Activated CD4-positive, alpha-beta T cell treated with anti-CD3 and anti-CD28 coated beads, Interleukin-2, amount 50 U/mL, for 48 hours (primary cell): Measurements from ENCODE around the gene MOB3A.

ENCODE experiments used
- DNase-seq, 2 experiments: peaks; one replicate each; pipeline ENCODE4 v3.0.0-alpha.2; 2020

Gene MOB3A

DNA sequence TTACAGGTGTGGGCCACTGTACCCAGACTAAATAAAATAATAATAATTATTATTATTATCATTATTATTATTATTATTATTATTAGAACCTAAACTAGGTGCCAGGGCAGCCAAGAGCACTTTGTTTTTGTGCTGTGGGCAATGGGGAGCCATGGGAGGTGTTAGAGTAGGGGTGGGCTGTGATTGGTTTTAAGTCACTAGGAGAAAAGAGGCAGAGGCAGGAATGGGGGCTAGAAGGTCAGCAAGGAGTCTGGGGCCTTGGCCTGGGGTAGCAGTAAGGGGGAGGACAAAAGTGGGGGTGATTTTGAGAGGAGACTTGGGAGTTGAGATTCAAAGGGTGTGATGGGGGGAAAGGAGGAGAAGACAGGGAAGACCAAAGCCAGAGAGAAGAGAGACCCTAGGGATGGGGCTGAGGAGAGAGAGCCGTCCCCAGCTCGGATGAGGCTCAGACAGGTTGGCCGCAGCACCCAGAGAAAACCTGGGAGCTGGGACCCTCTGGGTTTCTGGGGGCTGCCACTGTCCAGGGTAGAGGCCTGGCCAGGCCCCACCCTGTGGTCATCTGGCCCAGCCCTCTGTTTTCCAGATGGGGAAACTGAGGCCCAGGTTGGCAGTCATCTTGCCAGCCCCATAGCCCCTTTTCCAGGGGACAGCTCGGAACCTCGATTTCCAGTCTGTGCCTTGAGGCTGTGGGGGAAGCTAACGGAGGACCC is 62.9 kb downstream of the MOB3A start:
- no peak for DNase-seq

DNA sequence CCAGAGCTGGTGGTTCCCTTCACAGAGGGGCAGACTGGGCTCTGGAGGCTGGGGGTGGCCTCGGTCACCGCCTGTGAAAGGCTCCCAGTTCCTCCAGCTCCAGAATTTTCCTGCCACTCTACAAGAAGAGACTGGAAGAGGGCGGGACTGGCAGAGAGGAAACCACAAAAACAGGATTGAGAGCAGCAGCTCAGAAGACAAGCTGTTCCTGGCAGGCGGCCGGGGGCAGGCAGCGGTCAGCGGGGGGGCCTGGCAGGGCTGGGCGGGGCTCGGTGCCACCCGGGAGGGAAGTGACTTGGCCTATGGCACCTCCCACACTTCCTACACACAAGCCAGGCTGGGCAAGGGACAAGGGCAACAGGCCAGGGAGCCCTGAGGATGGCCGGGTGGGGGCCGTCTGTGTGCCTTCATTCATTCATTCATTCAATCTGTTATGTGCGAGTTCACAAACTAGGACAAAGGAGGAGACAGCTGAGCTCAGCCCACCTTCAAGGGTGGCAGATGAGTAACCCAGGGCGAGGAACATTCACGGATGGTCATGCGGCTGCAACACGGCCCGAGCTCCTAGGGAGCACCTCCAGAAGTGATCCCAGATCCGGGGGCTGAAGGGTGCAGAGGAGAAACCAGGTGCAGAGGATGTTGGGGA is 63.7 kb downstream of the MOB3A start:
- peak; percentile 59 to 71 for DNase-seq

DNA sequence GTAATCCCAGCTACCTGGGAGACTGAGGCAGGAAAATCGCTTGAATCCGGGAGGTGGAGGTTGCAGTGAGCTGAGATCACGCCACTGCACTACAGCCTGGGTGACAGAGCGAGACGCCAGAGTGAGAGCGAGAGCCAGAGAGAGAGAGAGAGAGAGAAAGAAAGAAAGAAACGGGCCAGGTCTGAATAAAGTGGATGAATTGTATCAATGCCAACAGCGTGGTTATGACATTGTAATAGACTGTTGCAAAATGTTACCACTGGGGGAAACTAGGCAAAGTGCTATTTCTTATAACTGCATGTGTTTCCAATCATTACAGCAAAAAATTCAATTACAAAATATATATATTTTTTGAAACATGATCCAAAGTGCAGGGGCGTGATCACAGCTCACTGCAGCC is 68.8 kb downstream of the MOB3A start:
- DNase-seq, result no peak

DNA sequence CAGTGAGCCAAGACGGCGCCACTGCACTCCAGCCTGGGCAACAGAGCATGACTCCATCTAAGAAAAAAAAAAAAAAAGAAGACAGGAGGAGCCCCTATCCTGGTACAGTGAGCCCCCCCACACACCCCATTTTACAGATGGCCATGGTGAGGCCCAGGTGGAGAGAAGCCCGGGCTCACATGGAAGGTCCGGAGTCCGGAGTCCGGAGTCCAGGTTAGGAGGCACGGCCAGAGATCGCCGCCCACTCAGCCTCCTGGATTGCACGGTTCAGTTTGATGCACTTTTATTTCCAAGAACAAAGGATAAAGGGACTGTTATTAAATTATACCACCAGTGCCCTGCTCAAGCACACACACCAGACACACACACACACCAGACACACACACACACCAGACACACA is 69.4 kb downstream of the MOB3A start:
- DNase-seq, result no peak

DNA sequence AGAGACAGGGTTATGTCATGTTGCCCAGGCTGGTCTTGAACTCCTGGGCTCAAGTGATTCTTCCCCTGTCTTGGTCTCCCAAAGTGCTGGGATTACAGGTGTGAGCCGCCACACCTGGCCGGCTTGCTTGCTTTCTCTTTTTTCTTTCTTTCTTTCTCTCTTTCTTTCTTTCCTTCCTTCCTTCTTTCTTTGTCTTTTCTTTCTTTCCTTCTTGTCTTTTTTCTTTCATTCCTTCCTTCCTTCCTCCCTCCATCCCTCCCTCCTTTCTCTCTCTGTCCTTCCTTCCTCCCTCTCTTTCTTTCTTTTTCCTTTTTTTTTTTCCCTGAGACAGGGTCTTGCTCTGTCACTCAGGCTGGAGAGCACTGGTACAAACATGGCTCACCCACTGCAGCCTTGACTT is 73.8 kb downstream of the MOB3A start:
- DNase-seq, result no peak

DNA sequence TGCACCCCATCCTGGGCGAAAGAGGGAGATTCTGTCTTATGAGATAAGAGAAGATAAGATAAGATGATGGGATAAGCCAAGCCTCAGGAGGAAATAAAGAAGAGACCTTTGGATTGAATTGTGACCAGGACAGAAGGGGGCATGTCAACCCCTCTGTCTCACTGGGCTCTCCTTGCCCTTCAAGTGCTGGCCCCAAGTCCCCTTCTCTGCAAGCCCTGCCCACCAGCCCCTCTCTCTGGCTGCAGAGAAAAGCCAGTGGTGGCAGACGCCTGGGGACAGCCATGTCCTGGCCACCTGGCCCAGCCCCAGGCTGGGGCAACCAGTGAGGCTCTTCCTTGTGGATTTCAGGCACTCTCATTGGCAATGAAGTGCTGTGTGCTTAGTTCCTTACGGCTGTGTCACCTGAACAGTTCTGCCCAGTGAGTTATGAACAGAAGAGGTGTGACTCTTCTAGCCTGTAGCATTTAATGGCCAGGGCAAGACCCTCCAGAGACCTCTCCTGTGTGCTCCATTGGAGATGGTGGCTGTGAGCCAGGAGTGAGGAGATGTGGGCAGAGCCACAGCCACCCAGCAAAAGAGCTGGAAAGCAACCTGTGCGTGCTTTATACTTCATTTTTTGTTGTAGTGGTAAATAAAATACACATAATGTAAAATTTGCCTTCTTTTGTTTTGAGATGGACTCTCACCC is 74.5 kb downstream of the MOB3A start:
- DNase-seq, result no peak
